Stimulated activated effector memory CD8-positive, alpha-beta T cell treated with anti-CD3 and anti-CD28 coated beads, Interleukin-12 subunit alpha, Interleukin-12 subunit beta, amount 100 ng/mL, for 72 hours (primary cell): Measurements from ENCODE around the gene TSKS.
A peak's percentile ranks its signal among the peaks of the same experiment; 100 is the strongest.
"Not testable (repeated sequence)": the region's sequence is repeated elsewhere in the genome, so short reads cannot be mapped to it uniquely, and the experiment has no call there.

Experiments
- ATAC-seq: fragments of 150-1000 bp; cut with Tn5 transposase; 2 replicates; pipeline ENCODE4 v1.10.0; 2021
- DNase-seq, 2 donors: peaks; one replicate each; pipeline ENCODE4 v3.0.0; 2021 to 2022; ENCODE audit warnings: low spot score in 2 of 2
- H3K27ac Mint-ChIP-seq: one replicate; pipeline ENCODE4 v1.8.0; 2022; ENCODE audit warnings: mild to moderate bottlenecking, mixed read lengths
- H3K36me3 Mint-ChIP-seq: one replicate; pipeline ENCODE4 v1.8.0; 2022; ENCODE audit warnings: mild to moderate bottlenecking, mixed read lengths
- H3K4me1 Mint-ChIP-seq: one replicate; pipeline ENCODE4 v1.8.0; 2022; ENCODE audit warnings: mixed read lengths
- H3K4me3 Mint-ChIP-seq: one replicate; pipeline ENCODE4 v1.8.0; 2022; ENCODE audit warnings: mild to moderate bottlenecking, mixed read lengths
- H3K9me3 Mint-ChIP-seq: one replicate; pipeline ENCODE4 v1.8.0; 2022; ENCODE audit warnings: mixed read lengths

Gene TSKS

DNA sequence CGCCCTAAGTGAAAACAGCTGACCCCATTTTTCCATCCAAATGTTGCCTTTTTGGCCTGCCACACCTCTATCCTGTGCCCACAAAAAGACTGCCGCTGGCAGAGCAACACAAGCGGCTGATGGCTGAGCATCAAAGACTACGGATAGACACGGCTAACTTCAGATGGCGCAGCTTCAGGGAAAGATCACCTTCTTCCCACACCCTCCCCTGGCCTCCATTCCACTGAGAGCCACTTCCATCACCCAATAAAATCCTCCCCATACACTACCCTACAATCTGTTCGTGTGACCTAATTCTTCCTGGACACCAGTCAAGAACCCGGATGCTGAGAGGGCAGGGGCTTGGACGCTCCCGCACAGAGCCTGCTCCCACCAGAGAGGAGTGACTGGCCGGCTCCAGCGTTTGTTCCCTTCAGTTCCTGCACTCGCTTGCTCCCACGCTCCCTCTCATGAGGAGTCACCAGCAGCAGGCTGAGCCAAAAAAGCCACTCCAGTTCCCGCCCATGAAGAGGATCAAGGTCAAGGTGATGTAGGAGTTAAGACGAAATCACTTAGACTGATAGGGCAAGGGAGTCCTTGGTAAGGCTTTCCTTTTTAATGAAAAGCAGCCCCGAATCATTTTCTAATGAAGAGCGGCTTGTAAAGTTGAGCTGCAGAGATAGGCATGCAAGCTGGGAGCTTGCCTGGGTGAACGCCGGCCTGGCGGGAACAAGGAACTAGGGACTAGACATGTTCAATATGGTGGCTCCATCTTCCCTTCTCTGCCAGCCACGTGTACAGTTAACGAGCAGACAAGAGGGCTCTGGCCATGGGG lies 35.7 kb downstream of the TSKS start:
- no peak overlapping the region for H3K4me3 Mint-ChIP-seq
- H3K9me3 Mint-ChIP-seq = no peaks in the 10 kb centered on the region
- DNase-seq (no peak), ATAC-seq (no peak)
- H3K27ac Mint-ChIP-seq = no peak overlapping the region
- no peaks in the 10 kb centered on the region for H3K36me3 Mint-ChIP-seq
- H3K4me1 Mint-ChIP-seq = no peaks in the 10 kb centered on the region

DNA sequence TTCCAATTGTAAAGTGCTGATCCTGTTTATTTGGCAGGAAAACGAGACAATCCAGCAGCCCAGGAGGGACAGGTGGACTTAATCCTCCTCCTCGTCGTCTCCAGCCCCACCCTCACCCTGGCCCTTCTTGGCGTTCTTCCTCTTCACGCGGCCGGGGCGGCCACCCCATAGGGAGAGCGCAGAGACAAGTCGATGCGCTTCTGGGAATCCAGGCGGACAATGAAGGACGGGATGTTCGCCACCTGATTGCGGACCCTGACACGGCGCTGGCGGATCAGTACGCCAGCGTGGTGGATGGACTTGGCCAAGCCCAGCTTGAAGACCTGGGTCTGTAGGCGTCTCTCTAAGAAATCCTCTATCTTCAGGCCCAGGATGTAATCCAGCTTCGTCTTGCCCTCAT lies 43.7 kb downstream of the TSKS start:
- peaks cover 12% of the 10 kb centered on the region for H3K4me1 Mint-ChIP-seq
- ATAC-seq, DNase-seq, H3K4me3 Mint-ChIP-seq, H3K27ac Mint-ChIP-seq, H3K36me3 Mint-ChIP-seq, H3K9me3 Mint-ChIP-seq: not testable (repeated sequence)

DNA sequence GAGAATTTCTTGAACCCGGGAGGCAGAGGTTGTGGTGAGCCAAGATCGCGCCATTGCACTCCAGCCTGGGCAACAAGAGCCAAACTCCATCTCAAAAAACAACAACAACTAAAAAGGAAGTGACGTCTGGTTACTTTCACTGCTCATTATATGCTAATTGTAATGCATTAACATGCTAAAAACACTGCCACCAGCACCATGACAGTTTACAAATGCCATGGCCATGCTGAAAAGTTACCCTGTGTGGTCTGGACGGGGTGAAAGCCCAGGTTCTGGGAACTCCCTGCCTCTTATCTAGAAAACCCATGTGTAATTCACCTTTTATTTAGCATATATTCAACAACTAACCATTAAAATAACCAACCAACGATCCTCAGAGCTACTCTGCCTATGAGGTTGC lies 44.1 kb downstream of the TSKS start:
- ATAC-seq = no peak
- no peaks in the 10 kb centered on the region for H3K36me3 Mint-ChIP-seq
- H3K27ac Mint-ChIP-seq = no peak overlapping the region
- no peaks in the 10 kb centered on the region for H3K9me3 Mint-ChIP-seq
- peaks cover 12% of the 10 kb centered on the region for H3K4me1 Mint-ChIP-seq
- DNase-seq = no peak
- no peak overlapping the region for H3K4me3 Mint-ChIP-seq

DNA sequence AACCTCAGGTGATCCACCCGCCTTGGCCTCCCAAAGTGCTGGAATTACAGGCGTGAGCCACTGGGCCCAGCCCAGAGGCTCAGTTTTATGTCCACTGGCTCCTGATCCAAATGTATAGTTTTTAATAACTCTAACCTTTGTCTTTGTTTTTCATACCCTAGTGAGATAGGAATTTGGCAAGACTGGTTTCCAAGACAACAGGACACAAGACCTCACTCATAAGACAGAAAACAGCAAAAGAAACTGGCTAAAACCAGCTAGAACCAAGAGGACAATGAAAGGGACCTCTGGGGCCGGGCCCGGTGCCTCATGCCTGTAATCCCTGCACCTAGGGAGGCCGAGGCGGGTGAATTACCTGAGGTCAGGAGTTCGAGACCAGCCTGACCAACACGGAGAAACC lies 44.6 kb downstream of the TSKS start:
- Mint-ChIP-seq H3K9me3 (no peaks in the 10 kb centered on the region), H3K4me1 (peaks cover 12% of the 10 kb centered on the region), H3K4me3 (peak overlapping the region; percentile 69), H3K36me3 (no peaks in the 10 kb centered on the region), H3K27ac (no peak overlapping the region)
- DNase-seq (no peak), ATAC-seq (no peak)

DNA sequence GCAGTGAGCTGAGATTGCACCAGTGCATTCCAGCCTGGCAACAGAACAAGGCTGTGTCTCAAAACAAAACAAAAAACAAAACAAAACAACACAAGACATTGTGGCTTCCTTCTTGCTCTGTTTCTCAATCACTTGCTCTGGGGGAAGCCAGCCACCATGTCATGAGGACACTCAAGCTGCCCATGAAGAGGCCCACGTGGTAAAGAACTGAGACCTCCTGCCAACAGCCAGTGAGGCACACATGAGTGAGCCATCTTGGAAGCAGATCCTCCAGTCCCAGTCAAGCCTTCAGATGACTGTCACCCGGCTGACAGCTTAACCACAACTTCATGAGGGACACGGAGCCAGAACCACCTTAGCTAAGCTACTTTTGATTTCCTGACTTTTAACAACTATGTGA lies 47.0 kb downstream of the TSKS start:
- no peak overlapping the region for H3K4me3 Mint-ChIP-seq
- ATAC-seq (peak; percentile 55), DNase-seq (no peak)
- H3K9me3 Mint-ChIP-seq = no peaks in the 10 kb centered on the region
- H3K27ac Mint-ChIP-seq = no peak overlapping the region
- H3K36me3 Mint-ChIP-seq = no peaks in the 10 kb centered on the region
- H3K4me1 Mint-ChIP-seq = peaks cover 19% of the 10 kb centered on the region

DNA sequence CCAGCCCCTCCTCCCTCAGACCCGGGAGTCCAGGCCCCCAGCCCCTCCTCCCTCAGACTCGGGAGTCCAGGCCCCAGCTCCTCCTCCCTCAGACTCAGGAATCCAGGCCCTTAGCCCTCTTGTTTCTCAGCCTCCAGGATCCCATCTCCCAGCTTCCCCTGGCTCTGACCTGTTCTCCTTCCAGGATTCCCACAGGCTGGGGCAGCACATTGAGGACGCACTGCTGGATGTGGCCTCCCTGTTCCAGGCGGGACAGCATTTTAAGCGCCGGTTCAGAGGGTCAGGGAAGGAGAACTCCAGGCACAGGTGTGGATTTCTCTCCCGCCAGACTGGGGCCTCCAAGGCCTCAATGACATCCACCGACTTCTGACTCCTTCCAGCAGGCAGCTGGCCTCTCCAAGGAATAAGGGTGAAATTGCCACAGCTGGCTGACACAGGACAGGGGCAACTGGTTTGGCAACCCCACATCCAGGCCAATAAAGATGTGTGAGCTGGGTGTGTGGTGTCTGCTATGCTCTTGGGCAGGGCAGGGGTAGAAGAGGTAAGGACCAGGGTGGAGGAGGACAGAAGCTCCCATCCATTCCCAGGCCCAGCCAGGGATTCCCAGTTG lies 49.8 kb downstream of the TSKS start:
- ATAC-seq (no peak), DNase-seq (no peak)
- peaks cover 19% of the 10 kb centered on the region for H3K4me1 Mint-ChIP-seq
- peaks cover 7% of the 10 kb centered on the region for H3K36me3 Mint-ChIP-seq
- H3K4me3 Mint-ChIP-seq = no peak overlapping the region
- H3K9me3 Mint-ChIP-seq = no peaks in the 10 kb centered on the region
- no peak overlapping the region for H3K27ac Mint-ChIP-seq

DNA sequence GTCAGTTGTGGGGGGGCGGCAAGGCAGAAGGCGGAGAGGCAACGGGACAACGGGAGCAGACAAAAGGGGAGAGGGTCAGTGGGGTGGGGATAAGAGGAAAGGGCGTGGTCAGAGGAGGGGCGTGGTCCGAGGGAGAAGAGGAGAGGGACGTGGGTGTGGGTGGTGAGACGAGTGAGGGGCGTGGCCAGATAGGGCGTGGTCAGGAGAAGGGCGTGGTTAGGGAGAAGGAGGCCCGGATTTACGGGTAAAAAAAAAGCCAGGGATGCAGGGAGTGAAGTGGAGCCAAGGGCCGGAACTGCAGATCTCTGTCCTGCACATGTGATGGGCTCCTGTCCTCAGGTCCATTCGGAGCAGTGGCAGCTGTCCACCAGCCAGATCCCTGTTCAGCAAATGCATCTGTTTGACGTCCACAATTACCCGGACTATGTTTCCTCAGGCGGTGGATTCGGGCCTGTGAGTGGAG lies 50.7 kb downstream of the TSKS start:
- no peak for DNase-seq

DNA sequence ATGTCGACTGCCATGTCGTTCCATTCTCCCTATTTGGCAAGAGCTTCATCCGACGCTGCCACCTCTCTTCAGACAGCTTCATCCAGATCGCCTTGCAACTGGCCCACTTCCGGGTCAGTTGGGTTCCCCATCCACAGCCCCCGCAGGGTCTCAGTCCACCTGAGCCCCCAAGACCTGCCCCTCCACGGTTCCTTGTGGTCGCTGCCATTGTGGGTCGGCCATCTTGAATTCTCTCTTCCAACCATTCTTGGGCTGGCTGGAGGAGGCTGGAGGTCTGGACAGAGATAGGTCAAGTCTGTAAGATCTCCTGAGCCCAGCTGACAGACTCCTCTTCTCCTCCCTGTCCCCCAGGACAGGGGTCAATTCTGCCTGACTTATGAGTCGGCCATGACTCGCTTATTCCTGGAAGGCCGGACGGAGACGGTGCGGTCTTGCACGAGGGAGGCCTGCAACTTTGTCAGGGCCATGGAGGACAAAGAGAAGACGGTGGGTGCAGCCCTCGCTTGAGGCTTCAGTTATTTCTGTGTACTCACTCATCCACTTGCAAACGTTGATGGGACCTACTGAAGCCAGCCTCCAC lies 52.6 kb downstream of the TSKS start:
- Mint-ChIP-seq H3K4me1 (peaks cover 6% of the 10 kb centered on the region), H3K36me3 (peaks cover 7% of the 10 kb centered on the region), H3K9me3 (no peaks in the 10 kb centered on the region), H3K4me3 (no peak overlapping the region), H3K27ac (no peak overlapping the region)
- ATAC-seq (no peak), DNase-seq (no peak)

More for the DNA sequence above, 50.7 kb downstream of the TSKS start:
- Mint-ChIP-seq H3K4me3 (no peak overlapping the region), H3K4me1 (peaks cover 15% of the 10 kb centered on the region), H3K36me3 (peaks cover 7% of the 10 kb centered on the region), H3K9me3 (no peaks in the 10 kb centered on the region), H3K27ac (no peak overlapping the region)
- ATAC-seq = no peak

DNA sequence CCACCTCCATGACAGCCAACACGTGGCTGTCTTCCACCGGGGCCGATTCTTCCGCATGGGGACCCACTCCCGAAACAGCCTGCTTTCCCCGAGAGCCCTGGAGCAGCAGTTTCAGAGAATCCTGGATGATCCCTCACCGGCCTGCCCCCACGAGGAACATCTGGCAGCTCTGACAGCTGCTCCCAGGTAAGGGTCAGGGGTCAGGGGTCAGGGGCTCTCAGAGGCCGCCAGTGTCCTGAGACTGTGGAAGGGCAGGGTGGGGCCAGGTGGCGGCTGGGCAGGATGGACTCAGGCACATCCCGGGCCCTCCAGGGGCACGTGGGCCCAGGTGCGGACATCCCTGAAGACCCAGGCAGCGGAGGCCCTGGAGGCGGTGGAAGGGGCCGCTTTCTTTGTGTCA lies 57.2 kb downstream of the TSKS start:
- Mint-ChIP-seq H3K9me3 (no peaks in the 10 kb centered on the region), H3K4me3 (no peak overlapping the region), H3K27ac (no peak overlapping the region), H3K4me1 (no peaks in the 10 kb centered on the region), H3K36me3 (peaks cover 7% of the 10 kb centered on the region)
- no peak for ATAC-seq
- DNase-seq = no peak

DNA sequence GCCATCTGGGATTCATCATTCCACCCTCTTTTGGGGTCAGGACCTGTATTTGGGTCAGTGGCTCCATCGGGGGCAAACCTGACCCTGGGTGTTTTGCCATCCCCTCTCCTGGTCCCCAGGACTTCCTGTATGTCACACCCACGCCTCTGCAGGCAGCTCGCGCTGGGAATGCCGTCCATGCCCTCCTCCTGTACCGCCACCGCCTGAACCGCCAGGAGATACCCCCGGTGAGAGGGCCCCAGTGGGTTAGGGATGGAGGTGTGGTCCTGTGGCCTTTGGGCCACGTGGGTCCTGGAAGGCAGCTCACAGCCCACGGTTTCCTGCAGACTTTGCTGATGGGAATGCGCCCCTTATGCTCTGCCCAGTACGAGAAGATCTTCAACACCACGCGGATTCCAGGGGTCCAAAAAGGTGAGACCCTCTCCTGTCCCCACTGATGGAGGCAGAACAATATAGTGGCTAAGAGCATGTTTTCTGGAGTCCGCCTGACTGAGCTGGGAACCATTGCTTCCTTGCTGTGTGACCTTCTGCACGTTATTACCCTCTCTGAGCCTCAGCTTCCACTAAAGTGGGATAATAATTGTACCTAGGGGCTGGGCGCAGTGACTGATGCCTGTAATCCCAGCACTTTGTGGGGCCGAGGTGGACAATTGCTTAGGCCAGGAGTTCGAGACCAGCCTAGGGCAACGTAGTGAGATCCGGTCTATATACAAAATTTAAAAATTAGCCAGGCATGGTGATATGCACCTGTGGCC lies 58.0 kb downstream of the TSKS start:
- no peak overlapping the region for H3K4me3 Mint-ChIP-seq
- H3K27ac Mint-ChIP-seq = no peak overlapping the region
- H3K4me1 Mint-ChIP-seq = no peaks in the 10 kb centered on the region

DNA sequence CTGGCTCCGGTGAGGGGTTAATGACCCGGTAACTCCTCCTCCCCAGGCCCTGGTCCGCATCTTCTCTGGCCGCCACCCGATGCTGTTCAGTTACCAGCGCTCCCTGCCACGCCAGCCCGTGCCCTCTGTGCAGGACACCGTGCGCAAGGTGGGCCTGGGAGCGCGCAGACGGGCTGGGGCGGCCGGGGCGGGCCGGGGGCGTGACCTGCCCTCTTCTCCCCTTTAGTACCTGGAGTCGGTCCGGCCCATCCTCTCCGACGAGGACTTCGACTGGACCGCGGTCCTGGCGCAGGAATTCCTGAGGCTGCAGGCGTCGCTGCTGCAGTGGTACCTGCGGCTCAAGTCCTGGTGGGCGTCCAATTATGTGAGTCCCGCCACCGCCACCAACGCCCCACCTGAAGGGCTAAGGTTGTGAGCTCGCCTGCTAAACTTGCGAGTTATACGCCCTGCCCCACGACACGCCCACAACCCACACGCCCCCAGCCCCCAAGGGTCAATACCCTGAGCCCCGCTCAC lies 61.8 kb downstream of the TSKS start:
- H3K9me3 Mint-ChIP-seq = no peaks in the 10 kb centered on the region
- no peaks in the 10 kb centered on the region for H3K4me1 Mint-ChIP-seq
- H3K4me3 Mint-ChIP-seq = no peak overlapping the region
- H3K27ac Mint-ChIP-seq = no peak overlapping the region
- H3K36me3 Mint-ChIP-seq = no peaks in the 10 kb centered on the region
- DNase-seq (no peak), ATAC-seq (peak; percentile 42)

More for the DNA sequence above, 58.0 kb downstream of the TSKS start:
- DNase-seq (no peak), ATAC-seq (no peak)
- peaks cover 4% of the 10 kb centered on the region for H3K36me3 Mint-ChIP-seq
- H3K9me3 Mint-ChIP-seq = no peaks in the 10 kb centered on the region

DNA sequence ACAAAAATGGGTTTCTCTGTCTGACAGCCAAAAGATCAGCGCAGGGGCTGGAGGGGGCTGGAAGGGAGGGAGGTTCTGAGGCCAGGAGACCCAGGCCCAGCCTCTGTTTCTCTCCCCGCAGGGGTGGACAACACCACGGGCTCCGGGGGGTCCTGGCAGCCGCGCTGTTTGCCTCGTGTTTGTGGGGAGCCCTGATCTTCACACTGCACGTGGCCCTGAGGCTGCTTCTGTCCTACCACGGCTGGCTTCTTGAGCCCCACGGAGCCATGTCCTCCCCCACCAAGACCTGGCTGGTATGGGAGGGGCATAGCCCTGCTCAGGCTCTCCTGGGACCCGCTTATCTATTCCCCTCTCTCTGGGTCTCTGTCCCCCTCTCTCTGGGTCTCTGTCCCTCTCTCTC lies 62.5 kb downstream of the TSKS start:
- Mint-ChIP-seq H3K4me3 (no peak overlapping the region), H3K4me1 (no peaks in the 10 kb centered on the region), H3K36me3 (no peaks in the 10 kb centered on the region), H3K9me3 (no peaks in the 10 kb centered on the region), H3K27ac (no peak overlapping the region)
- DNase-seq (no peak), ATAC-seq (peak; percentile 65)

DNA sequence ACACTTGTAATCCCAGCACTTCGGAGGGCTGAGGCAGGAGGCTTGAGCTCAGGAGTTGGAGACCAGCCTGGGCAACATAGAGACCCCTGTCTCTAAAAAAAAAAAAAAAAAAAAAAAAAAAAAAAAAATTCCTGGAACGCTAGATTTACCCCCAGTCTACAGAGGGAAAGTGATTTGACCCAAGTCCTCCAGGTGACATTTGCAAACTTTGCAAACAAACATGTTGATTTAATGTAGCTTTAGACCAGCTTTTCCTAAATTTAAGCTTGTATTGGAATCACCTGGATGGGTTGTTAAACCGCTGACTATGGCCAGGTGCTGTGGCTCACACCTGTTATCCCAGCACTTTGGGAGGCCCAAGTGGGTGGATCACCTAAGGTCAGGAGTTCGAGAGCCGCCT lies 63.7 kb downstream of the TSKS start:
- no peak overlapping the region for H3K4me3 Mint-ChIP-seq
- H3K9me3 Mint-ChIP-seq = no peaks in the 10 kb centered on the region
- no peaks in the 10 kb centered on the region for H3K36me3 Mint-ChIP-seq
- no peaks in the 10 kb centered on the region for H3K4me1 Mint-ChIP-seq
- no peak overlapping the region for H3K27ac Mint-ChIP-seq
- ATAC-seq (no peak), DNase-seq (no peak)

DNA sequence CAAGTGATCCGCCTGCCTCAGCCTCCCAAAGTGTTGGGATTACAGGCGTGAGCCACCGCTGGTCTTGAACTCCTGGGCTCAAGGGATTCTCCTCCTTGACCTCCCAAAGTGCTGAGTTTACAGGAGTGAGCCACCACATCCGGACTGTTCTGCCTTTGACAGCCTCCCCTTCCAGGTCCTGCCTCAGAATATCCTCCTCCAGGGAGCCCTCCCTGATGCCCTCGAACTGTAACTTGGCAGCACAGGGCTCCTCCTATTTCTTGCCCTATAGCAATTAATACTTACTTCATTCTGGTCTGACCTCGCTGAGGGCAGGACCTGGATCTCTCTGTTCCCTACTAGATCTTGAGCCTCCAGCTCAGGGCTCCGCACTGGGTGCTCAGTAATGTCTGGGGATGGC lies 66.2 kb downstream of the TSKS start:
- H3K9me3 Mint-ChIP-seq = no peaks in the 10 kb centered on the region
- peaks cover 6% of the 10 kb centered on the region for H3K36me3 Mint-ChIP-seq
- DNase-seq (no peak), ATAC-seq (no peak)
- H3K27ac Mint-ChIP-seq = peak overlapping the region; percentile 65
- H3K4me3 Mint-ChIP-seq = no peak overlapping the region
- H3K4me1 Mint-ChIP-seq = no peaks in the 10 kb centered on the region

DNA sequence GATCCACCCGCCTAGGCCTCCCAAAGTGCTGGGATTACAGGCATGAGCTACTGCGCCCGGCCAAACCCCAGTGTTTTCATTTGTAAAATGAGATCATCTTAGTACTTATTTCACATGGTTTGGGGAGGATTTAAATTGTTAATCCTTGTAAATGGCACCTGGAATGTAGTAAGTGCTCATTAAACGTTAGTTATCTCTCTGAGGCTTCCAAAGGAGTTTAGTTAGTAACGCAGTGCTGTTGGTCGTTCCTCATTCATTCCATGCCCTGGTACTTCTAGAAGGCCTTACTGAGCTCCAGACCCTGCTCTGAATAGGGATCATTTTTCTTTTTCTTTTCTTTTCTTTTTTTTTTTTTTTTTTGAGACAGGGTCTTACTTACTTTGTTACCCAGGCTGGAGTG lies 67.0 kb downstream of the TSKS start:
- DNase-seq (no peak), ATAC-seq (no peak)
- peaks cover 10% of the 10 kb centered on the region for H3K36me3 Mint-ChIP-seq
- no peak overlapping the region for H3K27ac Mint-ChIP-seq
- no peaks in the 10 kb centered on the region for H3K9me3 Mint-ChIP-seq
- H3K4me1 Mint-ChIP-seq = peaks cover 3% of the 10 kb centered on the region
- no peak overlapping the region for H3K4me3 Mint-ChIP-seq
